ENCODE data around the gene ROBO4.

Gene ROBO4

DNA sequence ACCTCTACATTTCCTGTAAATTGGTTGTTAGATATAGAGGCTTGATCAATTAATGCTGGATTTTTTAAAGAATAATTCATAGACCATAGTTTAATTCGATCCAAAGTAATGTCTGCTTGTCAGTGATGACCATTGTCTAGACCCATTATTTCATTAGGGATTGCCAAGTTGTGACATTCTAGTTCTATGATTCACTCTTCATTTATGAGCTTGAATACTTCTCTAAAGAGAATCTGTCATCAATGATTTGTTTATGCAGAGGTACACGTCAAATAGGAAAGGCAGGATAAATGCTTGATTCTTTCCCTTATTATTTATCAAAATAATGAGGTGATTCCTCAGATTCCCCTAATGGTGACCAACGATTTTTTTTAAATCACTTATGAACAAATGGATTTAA, 56.5 kb downstream of the ROBO4 start:
- DNase-seq (ENCODE audit: low spot score): no peak

DNA sequence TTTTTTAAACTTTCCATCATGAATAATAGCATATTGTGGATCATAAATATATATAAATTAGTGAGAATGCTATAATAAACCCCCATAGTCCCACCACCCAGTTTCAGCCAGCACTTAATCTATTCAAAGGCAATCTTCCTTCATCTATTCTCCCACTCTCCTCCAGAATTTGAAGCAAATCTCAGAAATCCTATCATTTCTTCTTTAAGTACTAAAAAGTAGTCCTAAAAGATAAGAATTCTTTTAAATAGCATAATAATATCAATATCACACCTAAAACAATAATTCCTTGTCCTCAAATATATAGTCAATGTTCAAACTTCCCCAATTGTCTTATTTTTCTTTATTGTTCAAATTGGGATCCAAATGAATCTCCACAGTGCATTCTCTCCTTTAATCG, 57.0 kb downstream of the ROBO4 start:
- DNase-seq (ENCODE audit: low spot score): no peak

DNA sequence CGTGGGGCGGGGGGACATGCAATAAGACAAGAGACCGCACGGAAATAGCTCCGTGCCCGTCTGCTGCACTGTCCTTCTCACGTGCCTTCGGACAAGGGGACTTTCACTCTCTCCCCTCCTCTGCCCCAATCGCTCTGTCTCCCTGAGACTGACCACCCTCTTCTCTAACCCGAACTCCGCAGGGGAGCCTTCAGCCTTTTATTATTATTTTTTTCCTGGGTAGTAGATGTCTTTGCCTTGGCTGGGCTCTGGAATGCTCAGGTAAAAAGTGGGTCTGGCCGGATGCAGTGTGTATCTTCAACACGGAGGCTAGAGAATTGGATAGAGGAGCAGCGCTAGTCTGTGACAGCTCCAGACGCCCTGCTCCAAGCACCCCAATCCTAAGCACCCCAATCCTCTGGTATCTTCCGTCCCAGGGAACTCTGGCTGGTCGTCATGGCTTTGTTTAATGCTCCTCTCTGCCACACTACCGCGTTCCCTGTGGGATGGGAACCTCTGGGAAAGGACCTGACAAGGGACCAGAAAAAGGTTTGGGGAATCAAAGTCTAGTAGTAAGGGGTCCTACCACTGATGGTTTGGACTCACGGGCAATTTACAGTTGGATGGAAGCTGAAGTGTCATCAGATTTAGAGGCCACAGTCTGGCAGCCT, 57.6 kb downstream of the ROBO4 start:
- no peak for DNase-seq (ENCODE audit: low spot score)

DNA sequence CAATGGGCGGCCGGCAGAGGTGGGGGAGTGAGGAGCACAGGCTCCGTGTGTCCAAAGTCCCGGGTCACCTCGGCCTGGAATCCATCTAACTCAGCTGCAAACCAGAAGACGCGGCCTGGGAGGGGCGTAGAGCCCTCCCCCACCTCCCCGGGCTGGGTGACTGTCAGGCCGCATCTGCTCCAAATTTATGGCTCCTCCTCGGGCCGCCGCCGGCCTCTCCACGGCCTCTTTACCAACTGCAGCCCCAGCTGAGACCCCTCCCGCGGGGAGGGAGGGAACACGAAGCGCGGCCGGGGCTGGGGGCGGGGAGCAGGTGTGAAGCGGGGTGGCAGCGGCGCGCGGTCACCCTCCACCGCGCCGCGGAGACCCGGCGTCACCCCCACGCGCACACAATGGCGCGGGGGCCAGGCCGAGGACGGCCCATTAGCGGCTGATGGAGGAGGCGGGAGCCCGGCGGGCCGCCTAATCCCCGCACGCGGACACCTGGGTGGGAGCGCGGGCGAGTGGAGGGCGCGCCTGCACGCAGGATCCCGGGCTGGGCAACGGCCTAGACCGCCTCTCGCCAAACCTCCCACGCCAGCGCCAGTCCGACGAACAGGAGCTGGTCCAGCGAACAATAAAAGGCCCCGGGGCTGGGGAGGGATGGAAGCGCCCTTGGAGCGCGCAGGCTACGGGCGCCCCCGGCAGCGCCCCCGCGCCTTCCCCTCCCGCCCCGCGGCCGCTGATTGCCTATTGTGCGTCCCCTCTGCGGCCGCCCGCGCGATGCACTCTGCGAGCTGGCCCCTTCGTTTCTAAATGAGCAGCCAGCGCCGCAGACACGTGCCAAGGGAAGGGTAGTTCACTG, 58.3 kb downstream of the ROBO4 start:
- DNase-seq (ENCODE audit: low spot score): no peak

DNA sequence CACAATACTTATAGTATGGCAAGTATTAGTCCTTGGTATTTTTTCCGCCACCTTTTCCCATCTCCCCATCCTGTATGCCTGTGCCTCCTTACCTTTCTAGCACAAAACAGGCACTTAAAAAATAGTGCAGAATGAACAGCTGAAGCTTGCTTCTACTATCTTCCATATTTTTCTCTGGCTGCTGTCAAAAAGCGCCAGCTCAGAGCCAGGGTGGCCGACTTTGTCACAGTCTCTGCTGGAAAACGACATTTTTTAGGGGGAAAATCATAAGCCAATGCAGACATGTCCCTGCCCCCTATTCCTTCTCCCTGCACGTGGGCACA, 58.9 kb downstream of the ROBO4 start:
- DNase-seq (ENCODE audit: low spot score): no peak

DNA sequence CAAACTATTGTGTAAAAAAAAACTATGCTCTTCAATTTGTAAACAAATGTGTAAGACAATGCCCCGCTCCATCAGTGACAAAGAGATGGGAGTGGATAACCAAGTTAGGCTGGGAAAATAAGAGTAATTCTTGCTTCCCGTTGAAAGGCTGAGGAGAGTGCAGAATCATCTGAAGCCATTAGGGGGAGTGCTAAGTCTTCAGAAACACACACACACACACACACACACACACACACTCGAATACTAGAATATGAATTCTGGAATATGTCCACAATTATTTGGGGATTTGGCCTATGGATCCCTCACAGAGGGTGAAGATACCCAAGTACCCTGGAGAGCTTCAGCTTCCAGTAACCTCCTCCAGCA, 60.2 kb downstream of the ROBO4 start:
- DNase-seq (ENCODE audit: low spot score): peak; percentile 51

DNA sequence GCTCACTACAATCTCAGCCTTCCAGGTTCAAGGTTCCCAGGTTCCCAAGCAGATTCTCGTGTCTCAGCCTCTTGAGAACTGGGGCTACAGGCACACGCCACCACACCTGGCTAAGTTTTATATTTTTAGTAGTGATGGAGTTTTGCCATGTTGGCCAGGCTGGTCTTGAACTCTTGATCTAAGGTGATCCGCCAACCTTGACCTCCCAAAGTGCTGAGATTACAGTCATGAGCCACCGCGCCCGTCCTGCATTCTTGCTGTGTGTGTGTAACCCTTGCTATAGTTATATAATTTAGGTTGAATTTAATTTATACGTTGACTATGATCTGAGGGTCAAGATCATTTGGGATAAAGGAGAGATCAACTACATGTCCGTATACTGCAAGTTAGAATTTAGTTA, 61.7 kb downstream of the ROBO4 start:
- DNase-seq (ENCODE audit: low spot score): no peak

DNA sequence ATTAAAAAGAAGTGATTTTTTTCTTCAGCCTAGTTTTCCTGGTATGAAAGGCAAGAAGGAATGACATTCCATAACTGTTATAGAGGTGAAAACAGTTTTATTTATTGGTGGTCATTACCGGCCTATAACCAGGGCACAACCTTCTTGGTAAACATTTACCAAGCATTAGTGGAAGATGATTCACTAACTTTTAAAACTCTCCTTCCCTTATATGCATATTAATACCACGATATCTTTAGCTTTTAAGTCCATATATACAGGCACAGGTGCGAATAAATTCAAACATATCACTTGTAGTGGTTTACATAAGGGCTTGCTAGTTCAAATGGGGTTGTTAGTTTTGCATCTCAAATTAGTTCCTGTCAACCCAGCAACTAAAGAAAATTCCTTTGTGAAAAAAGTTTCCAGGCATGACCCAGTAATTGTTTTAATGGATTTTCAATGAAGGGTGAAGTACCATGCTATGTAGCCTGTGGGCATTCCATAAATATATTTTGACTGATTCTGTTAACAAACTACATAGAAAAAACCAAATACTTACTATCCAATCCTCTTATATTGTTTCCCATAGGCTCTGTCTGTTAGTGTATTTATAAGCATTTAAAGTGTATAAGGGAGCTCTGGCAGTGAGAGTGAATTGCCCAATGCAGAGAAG, 63.0 kb downstream of the ROBO4 start:
- no peak for DNase-seq (ENCODE audit: low spot score)
